ENCODE measurements around the gene UNCX. TPM values are rescaled to one million over a fixed set of nuclear protein-coding genes. Genes with fewer than 3 reads are reported as not detected.
"Not testable (repeated sequence)": the region's sequence is repeated elsewhere in the genome, so short reads cannot be mapped to it uniquely, and the experiment has no call there.

The UNCX gene
- total RNA-seq, 1 donor from 2014 or later, result not detected

DNA sequence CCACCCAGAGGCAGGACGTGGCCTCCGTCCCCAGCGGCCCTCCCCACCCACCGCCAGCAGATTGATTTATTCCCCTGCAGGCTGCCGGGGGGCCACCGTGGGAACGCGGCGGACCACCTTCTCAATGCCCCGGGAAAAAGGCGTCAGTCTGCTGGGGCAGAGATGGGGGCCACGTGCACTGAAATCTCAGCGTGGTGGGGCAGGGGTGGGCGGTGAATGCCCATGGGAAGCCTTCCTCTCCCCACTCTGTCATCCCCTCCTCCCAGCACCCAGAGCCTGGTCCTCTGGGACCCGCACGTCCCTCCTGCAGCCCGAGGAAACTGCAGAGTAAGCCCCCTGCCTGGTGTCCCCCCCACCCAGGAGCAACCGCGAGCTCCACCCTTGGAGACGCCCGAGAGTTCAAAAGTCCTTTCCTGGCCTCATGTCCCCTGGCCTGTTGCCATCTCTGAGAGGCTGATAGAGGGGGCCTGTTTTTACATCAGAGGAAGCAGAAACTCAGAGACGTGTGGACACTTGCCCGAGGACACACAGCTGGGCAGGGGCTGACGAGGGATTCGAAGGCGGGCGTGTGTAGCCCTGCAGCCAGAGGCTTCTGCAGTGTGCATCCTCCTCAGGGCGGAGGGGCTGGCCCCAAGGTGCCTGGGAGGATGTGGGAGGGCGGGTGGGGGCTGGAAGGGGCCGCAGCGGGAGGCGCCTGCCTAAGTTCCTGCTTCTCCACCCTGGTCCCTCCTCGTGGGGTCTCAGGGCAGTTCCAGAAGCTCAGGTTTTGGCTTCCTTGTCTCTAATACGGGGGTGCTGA is 21.8 kb downstream of the UNCX start:
- DNase-seq (ENCODE audit: low spot score in 2 of 2) (no peak), FAIRE-seq (no peak)

DNA sequence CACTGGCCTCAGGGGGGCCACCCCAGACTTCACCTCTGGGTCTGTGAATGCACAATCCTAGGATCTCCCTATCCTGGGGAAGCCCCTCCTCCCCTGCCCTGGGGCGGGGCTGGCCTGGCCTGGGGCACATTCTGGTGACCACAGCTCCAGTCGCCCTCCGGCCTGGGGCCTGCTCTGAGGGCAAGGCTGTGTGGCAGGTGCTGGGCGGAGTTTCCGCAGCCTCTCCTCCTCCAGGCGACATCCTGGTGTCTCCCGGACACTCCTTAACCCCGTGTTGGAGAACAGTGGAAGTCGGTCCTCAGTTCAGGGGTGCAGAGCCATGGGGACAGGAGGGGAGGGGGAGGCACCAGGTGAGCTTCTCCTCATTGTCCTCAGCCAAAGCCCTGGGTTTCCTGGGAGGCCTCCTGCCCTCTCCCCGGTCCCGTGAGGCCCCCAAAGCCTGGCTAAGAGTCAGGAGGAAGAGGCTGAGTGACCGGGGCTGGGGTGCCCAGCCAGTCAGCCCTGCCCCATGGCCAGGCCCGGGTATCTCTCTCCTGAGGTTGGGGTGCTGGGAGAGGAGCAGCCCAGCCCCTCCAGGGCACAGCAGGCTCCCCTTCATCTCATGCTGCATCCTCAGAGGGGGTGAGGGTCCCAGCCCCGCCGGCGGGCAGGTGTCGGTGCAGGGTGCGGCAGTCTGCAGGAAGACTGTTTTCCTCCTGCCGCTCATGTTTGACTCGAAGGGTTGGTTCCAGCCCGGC is 22.6 kb downstream of the UNCX start:
- DNase-seq (ENCODE audit: low spot score in 2 of 2) (no peak), FAIRE-seq (no peak)

DNA sequence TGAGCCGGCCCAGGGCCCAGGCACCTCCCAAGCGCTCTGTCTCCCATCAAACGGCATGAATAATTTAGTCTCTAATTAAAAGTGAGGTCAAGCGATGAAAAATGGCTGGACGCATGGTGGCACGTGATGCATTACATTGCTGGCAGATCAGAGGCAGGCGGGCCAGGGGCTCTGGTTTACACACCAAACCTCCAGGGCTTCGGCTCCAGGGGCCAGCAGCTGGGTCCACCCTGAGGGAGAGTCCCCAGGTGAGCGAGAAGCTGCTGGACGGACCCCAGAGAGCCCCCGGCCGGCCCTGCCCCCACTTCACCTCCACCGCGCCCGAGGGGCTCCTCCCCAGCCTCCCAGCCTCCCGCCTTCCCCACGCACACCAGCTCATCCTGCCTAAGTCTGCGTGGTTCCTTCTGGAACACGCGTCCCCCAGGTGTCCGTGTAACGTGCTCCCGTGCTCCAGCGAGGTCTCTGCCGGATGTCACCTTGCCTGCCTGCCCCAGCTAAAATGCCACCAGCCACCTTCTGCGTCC is 23.2 kb downstream of the UNCX start:
- FAIRE-seq, result no peak
- DNase-seq (ENCODE audit: low spot score in 2 of 2), result no peak

DNA sequence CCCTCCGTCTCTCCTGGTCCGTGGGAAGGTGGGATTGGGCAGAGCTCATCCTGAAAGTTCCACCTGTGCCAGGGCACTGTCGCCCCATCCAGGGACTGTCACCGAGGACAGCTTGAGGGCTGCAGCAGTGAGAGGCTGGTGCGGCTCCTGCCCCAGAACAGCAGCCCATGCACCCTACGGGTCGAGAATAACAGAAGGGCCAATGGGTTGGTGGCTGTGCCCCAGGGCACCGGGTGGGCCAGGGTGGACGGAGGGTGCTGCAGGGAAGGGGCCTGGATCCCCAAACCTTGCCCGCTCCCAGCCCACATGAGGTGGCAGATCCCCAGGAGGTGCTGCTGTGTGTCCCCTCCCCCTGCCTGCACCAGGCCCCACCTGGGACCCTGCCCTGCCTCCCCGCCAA is 23.9 kb downstream of the UNCX start:
- FAIRE-seq (no peak), DNase-seq (ENCODE audit: low spot score in 2 of 2) (no peak)

GRCh38 chr7:1257221-1257620 is 24.5 kb downstream of the UNCX start:
- no peak for FAIRE-seq
- DNase-seq (ENCODE audit: low spot score in 2 of 2), result no peak

GRCh38 chr7:1257863-1258262 is 25.2 kb downstream of the UNCX start:
- DNase-seq (ENCODE audit: low spot score in 2 of 2) (no peak), FAIRE-seq (no peak)

GRCh38 chr7:1259621-1260243 is 27.1 kb downstream of the UNCX start:
- FAIRE-seq, result no peak
- DNase-seq (ENCODE audit: low spot score in 2 of 2), result no peak

DNA sequence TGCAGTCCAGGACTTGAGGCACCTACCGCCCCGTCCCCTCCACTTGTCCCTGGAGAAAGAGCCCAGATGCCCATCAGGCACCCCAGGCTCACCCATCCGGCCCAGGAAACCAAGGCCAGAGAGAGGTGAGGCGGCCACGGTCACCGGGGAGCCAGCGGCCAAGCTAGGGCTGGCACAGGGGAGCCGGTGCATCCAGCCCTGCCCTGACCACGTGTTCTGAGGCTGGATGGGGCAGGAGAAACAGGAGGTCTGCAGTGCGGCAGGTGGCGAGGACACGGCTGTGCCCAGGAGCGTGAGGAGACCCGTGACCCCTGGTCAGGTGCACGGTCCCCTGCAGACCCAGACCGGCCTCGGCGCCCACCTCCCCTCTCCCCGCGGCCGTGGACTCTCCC is 27.6 kb downstream of the UNCX start:
- DNase-seq (ENCODE audit: low spot score in 2 of 2), result no peak
- no peak for FAIRE-seq

DNA sequence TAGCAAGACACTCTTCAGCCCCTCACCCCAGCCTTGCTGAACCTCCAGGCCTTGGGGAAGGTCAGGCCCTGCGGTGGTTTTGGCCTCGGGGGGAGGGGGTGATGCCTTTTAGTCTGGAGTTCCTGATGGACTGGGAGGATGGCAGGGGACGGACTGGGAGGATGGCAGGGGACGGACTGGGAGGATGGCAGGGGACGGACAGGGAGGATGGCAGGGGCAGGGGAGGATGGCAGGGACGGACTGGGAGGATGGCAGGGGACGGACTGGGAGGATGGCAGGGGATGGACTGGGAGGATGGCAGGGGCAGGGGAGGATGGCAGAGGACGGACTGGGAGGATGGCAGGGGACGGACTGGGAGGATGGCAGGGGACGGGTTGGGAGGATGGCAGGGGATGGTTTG is 28.4 kb downstream of the UNCX start:
- not testable (repeated sequence) for FAIRE-seq; DNase-seq (ENCODE audit: low spot score in 2 of 2)

DNA sequence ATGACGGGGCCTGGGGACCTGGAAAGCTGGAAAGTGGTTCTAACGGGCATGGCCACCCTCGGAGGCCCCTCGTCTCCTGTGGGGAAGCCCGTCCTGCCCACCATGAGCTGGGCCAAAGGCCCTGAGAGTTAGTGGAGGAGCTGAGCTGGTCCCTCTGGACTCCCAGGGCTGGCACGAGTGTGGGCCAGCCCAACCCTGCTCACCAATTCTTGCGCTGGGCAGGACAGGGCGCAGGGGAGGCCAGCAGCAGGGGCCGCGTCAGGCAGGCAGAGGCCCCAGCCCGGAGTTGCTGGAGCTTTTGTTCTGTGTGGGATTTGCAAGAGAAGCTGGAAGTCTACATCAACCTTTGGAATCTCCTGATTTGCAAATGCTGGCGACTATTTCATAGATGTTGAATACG is 29.8 kb downstream of the UNCX start:
- no peak for DNase-seq (ENCODE audit: low spot score in 2 of 2)
- no peak for FAIRE-seq

DNA sequence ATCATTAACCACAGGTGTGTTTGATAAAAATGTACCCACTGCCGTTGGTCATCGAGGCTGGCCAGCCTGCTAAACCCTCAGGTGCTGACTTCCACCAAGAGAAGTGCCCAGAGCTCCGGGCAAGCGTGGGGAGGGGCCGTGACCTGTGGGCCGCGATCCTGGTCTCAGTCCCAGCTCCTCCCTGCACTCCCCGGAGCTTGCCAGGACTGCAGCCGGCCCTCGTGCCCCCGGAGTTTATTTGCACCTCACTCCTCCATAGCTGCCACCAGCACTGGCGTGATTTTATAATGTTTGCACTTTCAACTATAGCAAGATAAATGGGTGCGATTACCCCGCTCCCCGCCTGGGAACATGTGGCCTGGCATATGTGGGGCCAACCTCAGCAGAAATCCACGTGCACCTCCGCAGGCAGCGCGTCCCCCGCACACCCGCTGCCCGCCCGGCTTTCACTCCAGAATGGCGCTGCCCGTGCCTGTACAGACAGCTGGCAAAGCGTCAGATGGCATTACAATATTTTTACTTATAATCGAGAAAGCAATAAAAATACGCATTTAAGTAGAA is 30.8 kb downstream of the UNCX start:
- DNase-seq (ENCODE audit: low spot score in 2 of 2) (no peak), FAIRE-seq (no peak)

GRCh38 chr7:1264345-1265280 is 31.9 kb downstream of the UNCX start:
- DNase-seq (ENCODE audit: low spot score in 2 of 2) (no peak), FAIRE-seq (no peak)

DNA sequence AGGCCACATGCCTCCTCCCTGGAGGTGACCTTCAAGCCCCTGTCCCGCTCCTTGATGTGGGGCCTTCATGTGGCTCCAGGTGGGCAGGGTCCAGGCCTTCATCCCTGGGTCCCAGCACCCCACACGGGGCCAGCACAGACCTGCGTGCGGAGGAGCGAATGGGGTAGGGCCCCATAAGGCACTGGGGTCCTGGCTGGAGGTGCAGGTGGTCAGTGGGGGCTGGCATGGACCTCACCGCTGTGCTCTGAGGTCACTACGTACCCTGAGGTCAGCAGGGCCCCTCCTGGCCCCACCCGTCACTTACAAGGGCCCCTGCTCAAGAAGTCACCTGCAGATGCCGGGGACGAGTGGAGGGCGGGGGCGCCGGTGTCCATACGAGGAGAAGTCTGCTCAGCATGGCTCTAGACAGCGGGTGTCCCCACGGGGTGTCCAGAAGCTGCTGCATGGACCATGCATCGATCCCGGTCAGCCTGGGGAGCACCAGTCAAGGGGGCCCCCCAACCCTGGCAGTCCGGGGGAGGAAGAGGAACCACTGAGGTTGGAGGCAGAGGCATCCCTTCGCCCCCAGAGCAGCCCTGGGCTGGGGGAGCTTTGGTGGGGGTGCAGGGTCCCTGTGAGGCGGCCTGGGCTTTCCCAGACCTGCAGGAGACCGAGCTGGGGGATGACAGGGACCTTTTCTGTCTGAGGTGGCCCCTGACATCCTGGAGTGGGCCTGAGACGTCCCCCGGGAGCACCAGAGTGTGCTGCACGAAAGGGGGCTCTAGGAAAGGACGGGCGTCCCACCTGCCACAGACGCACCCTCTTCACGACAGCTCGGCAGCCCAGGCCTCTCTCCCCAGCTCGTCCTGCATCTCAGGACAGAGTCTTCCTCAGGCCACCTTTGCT is 34.6 kb downstream of the UNCX start:
- DNase-seq (ENCODE audit: low spot score in 2 of 2) (no peak), FAIRE-seq (no peak)

DNA sequence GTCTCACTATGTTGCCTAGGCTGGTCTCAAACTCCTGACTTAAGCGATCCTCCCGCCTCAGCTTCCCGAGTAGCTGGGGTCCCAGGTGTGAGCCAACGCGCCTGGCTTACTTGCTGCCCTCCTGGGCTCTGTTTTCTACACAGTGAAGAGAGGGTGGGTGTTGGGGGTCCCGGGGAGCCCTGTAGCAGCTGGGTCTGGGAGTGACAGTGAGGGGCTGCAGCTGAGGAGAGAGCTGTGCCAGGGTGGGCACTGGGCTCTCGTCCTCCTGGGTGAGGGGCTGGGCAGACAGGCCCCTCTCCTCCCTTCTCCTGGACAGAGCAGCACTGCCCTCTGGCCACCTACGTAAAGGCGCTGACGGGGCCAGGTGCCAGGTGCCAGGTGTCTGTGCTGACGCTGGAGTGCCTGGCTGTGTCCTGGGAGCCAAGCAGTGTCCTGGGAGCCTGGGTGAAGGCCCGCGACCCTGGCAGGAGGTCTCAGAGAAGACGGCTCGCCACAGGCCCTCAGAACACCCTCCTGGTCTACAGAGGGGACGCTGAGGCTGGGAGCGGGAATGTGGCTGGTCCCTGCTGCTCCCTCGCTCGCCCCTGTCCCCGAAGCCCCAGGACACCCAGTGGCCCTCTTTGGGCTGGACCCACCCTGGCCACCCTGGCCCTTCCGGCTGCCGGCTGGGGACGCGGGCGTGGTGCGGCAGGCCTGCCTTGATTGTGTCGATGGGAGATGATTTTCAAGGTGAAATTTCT is 35.6 kb downstream of the UNCX start:
- DNase-seq (ENCODE audit: low spot score in 2 of 2) (no peak), FAIRE-seq (no peak)

DNA sequence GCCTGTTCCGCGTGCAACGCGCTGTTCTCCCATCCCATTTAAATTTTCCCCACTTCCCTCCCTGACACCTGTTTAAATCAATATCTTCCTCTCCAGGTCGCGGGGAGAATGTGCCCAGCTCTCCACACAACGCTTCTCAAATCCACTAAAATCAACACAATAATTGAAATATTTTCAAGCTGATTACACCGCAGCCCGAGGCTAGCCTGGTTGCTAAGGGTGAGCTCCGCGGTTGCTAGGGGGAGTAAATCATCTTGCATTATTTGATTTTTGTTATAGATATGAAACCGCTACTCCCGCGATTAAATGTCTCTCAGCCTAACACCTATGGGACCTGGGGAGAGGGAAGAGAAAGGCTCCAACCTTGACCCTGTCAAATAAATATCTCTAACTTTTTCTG is 36.2 kb downstream of the UNCX start:
- DNase-seq (ENCODE audit: low spot score in 2 of 2) (no peak), FAIRE-seq (no peak)

DNA sequence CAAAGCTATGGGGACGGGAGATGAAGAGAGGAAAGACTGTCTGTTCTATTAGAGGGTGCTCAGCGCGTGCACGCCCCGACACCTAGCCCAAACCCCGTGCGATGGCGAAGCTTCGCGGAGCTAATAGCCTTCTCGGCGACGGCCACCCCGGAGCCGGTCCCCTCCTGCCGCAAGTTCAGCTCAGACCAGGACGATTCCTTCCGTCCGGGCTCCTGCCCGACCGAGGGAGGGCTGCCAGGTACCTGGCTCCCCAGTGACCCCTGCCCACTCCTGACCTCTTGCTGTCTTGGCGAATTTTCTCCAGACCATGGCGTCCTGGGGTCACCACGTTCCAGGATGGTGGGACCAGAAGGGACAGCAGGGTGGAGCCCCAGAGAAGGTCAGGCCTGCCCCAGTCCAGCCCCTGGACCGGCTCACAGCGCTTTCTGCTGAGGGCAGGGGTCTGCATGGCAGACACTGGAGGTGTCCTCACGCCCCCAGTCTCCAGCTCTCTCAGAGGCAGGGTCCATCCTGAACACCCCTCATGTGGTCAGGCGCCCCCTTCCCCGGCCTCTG is 36.7 kb downstream of the UNCX start:
- FAIRE-seq (no peak), DNase-seq (ENCODE audit: low spot score in 2 of 2) (no peak)

GRCh38 chr7:1270181-1270580 is 37.5 kb downstream of the UNCX start:
- DNase-seq (ENCODE audit: low spot score in 2 of 2), result no peak
- FAIRE-seq, result no peak

DNA sequence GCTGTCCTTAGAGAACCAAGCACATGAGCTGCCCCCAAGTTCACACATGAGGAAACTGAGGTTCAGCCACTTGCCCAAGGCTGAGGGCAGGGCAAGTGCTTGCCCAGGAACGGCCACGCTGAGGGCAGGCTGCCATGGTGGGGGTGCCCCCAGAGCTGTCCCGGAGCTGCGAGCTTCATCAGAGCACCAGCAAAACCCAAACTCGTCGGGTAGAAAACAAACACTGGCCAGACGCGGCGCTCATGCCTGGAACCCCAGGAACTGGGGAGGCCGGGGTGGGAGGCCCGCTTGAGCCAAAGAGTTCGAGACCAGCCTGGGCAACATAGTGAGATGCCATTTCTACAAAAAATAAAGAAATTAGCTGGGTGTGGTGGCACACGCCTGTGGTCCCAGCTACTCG is 38.4 kb downstream of the UNCX start:
- FAIRE-seq (no peak), DNase-seq (ENCODE audit: low spot score in 2 of 2) (no peak)
